Activated T-helper 1 cell treated with anti-CD3 and anti-CD28 coated beads, Interleukin-12 subunit alpha, Interleukin-12 subunit beta, Interleukin-2, Interleukin-4 antibody, amounts not matched to agents 30 ng/mL and 10 ng/mL and 1 ng/mL, durations not matched to agents 14 hours and 24 hours and 36 hours (primary cell): ENCODE data around the gene IGSF5. TPM values are rescaled to one million over a fixed set of nuclear protein-coding genes. Genes with fewer than 3 reads are reported as not detected.

ENCODE experiments used
- DNase-seq: peaks from one replicate; pipeline ENCODE4 v3.0.0; 2021; ENCODE audit warnings: low spot score
- H3K27ac Mint-ChIP-seq: one replicate; pipeline ENCODE4 v1.8.0; 2021; ENCODE audit warnings: mild to moderate bottlenecking, mixed read lengths
- H3K27me3 Mint-ChIP-seq: one replicate; pipeline ENCODE4 v1.8.0; 2022; ENCODE audit warnings: mild to moderate bottlenecking, moderate library complexity, mixed read lengths; ENCODE audit not compliant: insufficient read depth
- H3K36me3 Mint-ChIP-seq: one replicate; pipeline ENCODE4 v1.8.0; 2021; ENCODE audit warnings: low read depth, mixed read lengths
- H3K4me1 Mint-ChIP-seq: one replicate; pipeline ENCODE4 v1.8.0; 2021; ENCODE audit warnings: low read depth, mixed read lengths
- H3K4me3 Mint-ChIP-seq: one replicate; pipeline ENCODE4 v1.8.0; 2021; ENCODE audit warnings: mild to moderate bottlenecking, moderate library complexity, mixed read lengths
- H3K9me3 Mint-ChIP-seq: one replicate; pipeline ENCODE4 v1.8.0; 2021; ENCODE audit warnings: mixed read lengths
- intact Hi-C: fragments of 100-400 bp; cut with micrococcal nuclease; formaldehyde crosslinking; loops from one replicate; pipeline ENCODE4 v1.15.1; 2024
- total RNA-seq: library from RNA; stranded (reverse); gene quantifications from 2 replicates; pipeline ENCODE4 v1.2.3, GENCODE V29; 2022

IGSF5 gene
- total RNA-seq, 1 donor from 2014 or later: not detected

DNA sequence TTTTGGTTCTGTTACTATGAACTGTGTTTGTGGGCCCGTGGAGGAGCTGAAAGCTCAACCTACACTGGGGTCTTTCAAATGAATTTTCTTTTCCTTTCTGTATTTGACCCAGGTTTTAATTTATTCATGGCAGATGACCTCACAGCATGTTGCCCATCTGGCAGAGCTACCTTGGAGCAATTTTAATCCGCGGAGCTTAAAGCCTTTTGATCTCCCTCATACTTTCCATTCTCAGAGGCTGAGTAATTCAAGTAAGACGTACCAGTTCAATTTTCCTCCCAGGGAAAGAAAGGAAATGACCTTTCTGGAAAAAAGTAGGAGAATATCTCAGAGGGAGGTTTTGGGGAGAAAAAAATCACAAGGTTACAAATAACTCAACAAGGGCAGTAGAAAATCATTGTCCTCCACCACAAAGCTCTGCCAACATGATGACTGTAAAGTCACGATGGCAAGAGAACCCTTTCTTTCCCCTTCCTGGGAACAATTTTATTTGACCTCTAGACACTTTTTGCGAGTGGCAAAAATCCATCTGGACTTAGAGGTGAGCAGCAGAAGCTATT, 100.7 kb downstream of the IGSF5 start:
- no peak for DNase-seq
- Mint-ChIP-seq H3K27me3 (no peaks in the 10 kb centered on the region), H3K36me3 (no peaks in the 10 kb centered on the region), H3K4me3 (no peak overlapping the region), H3K9me3 (no peaks in the 10 kb centered on the region), H3K27ac (no peak overlapping the region), H3K4me1 (no peaks in the 10 kb centered on the region)
- intact Hi-C loops: no loop called here

DNA sequence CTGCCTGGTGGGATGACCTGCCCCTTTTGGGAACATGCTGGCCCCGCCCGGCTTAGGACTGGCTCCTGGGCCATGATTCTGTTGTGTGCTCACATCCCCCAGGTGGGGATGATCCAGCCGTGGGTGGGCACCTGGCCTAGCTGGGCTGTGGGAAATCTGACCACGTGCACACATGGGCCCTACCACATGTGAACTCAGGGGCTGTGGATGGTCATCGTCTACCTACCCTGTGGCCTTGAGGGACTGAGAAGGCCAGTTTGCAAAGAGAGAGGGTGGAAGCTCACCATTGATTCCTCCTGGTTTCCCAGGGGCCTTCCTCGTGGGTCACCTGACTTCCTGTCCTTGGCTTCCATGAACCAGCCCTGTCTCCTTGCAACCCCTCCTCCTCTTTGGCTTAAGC, 102.9 kb downstream of the IGSF5 start:
- no peak for DNase-seq
- no peaks in the 10 kb centered on the region for H3K27me3 Mint-ChIP-seq
- intact Hi-C loops: no loop called here
- no peaks in the 10 kb centered on the region for H3K9me3 Mint-ChIP-seq
- no peak overlapping the region for H3K27ac Mint-ChIP-seq
- no peaks in the 10 kb centered on the region for H3K4me1 Mint-ChIP-seq
- no peaks in the 10 kb centered on the region for H3K36me3 Mint-ChIP-seq
- H3K4me3 Mint-ChIP-seq: no peak overlapping the region

DNA sequence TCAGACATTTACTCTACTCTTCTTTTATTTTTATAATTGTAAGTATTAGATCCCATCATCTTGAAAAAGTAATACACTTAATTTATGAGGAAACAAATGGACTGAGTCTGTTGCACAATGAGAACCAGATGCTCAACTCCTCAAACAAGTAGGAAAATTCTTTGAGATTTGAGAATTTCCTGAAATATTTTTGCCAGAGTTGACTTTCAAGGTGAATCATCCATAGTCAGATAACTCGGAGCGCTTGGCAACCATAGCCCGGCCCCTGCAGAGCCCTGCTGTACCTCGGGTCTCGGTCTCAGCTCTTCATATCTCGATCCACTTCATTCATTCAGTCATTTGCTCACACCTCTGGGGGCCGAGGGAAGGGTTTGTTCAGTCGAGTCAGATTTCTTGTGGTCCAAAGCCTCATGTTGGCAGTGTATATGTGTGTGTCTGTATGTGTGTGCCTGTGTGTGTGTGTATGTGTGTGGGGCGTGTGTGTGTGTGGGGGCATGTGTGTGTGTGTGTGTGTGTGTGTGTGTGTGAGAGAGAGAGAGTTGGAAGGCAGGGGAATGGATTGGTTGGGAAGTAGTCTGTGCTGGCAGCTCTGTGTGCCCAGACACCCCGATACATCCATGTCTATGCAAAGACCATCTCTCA, 104.2 kb downstream of the IGSF5 start:
- Mint-ChIP-seq H3K36me3 (no peaks in the 10 kb centered on the region), H3K4me1 (no peaks in the 10 kb centered on the region), H3K9me3 (peaks cover 3% of the 10 kb centered on the region), H3K4me3 (no peak overlapping the region), H3K27ac (no peak overlapping the region), H3K27me3 (no peaks in the 10 kb centered on the region)
- intact Hi-C loops: no loop called here
- no peak for DNase-seq

DNA sequence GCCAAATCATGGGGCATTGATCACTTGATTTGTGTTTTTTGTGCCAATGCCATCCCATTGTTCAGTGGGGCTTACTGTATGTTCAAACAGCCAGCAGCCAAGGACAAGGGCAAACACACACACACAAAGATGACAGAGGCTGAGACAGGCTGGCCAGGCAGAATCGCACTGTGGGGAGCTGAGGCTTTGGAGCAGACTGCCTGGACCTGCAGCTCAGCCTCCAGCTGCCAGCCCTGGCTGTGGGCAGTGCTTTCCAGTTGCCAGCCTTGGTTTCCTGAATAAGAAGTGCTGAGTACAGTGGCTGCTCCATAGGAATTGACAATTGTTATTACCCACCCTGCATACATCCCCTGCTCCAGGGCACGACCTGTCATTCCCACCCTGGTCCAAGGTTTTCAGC, 105.3 kb downstream of the IGSF5 start:
- H3K4me1 Mint-ChIP-seq: no peaks in the 10 kb centered on the region
- H3K9me3 Mint-ChIP-seq: peaks cover 8% of the 10 kb centered on the region
- H3K27me3 Mint-ChIP-seq: no peaks in the 10 kb centered on the region
- intact Hi-C loops: no loop called here
- DNase-seq: no peak
- H3K4me3 Mint-ChIP-seq: no peak overlapping the region
- no peaks in the 10 kb centered on the region for H3K36me3 Mint-ChIP-seq
- H3K27ac Mint-ChIP-seq: no peak overlapping the region

DNA sequence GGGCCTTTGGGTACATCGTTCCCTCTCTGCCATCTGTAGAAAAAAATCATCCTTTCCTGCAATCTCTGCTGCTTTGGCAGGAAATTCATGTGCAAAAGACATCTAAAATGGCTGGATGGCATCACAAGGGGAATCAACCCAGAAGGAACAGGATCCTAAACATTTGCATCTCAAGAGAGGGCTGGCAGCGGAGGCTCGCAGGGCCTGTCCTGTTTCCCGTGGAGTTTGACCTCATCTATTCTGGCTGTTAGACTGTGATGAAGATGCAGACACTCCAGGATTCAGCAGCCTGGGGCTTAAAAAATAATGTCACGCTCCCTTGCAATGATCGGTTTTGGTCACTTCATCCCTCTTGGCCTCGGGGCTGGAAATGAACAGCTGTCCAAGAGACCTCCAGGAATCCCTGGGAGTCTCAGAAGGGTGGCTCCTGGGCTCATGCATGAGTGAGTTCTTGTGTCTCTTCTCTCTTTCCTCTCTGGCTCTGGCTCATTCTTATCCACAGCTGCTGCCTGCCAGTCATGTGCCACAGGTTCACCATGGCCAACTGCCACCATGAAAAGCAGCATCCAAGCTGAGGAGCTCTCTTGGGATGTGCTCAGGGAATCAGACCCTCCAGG, 106.1 kb downstream of the IGSF5 start:
- DNase-seq: no peak
- no peak overlapping the region for H3K27ac Mint-ChIP-seq
- no peaks in the 10 kb centered on the region for H3K36me3 Mint-ChIP-seq
- H3K27me3 Mint-ChIP-seq: no peaks in the 10 kb centered on the region
- H3K4me3 Mint-ChIP-seq: no peak overlapping the region
- peaks cover 11% of the 10 kb centered on the region for H3K9me3 Mint-ChIP-seq
- no peaks in the 10 kb centered on the region for H3K4me1 Mint-ChIP-seq
- intact Hi-C loops: no loop called here

Other genes starting within 250 kb of the IGSF5 start
- gene B3GALT5, start 132.2 kb upstream of the IGSF5 start, total RNA-seq: not detected in 2 replicates
- not detected in 2 replicates for gene PCP4, start 122.3 kb downstream of the IGSF5 start, total RNA-seq